HG02981 (cell line): ENCODE measurements around the gene RAB11B.
"Not testable (repeated sequence)": the region's sequence is repeated elsewhere in the genome, so short reads cannot be mapped to it uniquely, and the experiment has no call there.

Experiments
- ATAC-seq: cut with Tn5 transposase; IDR thresholded peaks from one replicate; pipeline ENCODE4 v1.9.1; 2021; ENCODE audit warnings: mild to moderate bottlenecking, moderate library complexity; ENCODE audit not compliant: unreplicated experiment

The RAB11B gene

DNA sequence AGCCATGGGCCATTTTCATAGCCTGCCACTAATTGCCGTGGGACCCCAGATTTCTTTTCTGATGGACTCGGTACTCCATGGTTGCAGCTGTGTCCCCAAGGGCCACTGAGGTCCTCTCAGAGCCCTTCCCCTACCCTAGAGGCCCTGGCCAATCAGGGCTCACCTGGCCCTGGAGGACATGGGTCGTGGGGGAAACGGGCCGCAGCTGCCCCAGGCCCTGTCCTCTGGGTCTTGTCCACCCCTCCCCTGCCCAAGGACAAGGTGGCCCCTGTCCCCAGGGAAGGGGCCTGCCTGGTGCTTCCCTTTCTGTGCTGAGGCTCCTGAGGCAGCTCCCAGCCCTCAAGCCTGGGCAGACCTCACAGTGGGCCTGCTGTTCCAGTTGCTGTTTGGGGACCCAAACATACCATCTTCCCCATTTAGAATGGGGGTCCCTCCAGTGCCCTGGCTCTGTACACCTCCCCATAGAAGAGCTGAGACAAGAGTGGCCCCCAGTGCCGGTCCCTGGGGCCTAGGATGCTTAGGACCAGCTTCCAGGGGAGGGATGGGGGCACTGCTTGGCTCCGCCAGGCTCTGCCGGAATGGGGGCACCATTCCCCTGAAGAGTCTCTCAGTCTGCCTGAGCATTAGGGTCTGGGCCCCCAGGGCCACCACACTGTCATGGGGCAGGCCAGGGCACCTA is 3.2 kb downstream of the RAB11B start:
- ATAC-seq = no peak

DNA sequence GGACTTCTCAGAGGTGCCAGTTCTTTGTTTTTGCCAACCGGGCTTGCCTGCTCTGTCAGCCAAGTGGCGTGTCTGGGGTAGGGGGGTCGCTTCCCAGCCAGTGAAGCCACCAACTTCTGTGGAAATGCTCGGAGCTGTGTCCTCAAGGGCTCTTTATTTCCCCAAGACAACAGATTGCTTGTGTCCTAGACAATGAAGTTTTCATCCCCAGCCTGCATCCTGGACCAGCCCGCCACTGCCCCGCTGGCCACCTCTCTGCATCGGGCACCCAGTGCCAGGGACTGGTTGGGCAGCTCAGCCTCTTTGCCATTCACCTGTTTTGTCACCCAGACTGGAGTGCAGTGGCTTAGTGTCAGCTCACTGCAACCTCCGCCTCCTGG is 3.7 kb downstream of the RAB11B start:
- no peak for ATAC-seq

DNA sequence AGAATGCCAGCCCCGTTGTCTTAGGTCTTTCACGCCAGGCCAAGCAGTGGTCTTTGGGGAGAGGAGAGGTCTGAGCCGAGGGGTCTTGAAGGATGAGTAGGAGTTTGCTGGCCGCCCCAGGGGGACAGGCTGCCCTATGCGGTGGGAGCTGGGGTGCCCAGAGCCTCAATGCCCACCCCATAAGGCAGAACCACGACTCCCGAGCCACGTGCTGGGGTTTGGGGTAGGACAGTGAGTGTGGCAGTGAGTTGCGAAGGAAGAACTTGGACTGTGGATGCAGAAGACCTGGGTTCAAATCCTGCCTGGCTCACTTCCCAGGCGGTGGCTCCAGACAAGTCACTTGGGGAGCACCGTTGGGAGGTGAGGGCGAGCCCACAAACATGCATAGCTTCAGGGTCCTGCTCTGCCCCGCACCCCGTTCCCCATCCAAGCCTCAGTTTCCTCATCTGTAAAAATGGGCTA is 5.5 kb downstream of the RAB11B start:
- no peak for ATAC-seq

DNA sequence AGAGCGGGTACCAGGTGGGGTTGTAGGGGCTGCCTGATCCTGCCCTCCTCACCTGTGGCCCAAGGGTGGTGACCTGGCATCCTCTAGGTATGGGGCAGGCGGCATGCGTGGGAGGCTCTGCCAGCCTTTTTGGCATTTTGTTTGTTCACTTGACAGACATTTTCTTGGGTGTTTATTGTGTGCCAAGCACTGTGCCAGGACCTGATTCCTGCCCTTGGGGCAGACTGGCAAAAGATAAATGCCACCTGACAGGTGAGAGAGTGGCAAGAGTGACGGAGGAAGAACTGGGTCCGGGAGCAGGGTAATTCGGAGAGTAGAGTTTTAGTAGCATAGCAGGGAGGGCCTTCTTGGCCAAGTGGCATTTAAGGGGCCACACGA is 6.0 kb downstream of the RAB11B start:
- ATAC-seq = no peak

DNA sequence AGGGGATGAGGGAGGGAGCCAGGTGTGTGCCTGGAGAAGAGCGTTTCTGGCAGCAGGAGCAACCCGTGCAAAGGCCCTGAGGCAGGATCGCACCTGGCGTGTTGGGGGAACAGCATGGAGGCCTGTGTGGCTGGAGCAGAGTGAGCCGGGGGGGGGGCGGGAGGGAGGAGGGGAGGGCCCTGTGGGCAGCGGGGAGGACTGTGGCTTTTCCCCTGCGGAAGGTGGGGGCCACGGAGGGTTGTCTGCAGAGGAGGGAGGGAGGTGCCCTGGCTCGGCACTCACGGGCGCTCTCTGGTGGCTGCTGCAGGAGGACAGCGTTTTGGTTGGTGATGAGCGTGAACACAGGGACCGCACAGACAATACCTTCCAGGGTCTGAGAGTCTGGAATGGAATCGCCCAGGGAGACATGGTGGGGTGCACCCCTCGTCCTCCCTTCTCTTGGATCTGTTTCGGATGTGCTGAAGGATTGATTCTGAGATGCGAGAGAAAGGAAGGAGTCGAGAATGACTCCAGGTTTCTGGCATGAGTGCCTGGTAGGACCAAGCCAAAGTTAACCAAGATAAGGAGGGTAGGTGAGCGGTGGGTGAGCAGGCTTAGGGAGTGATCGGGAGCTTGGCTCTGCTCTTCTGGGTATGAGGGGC is 6.5 kb downstream of the RAB11B start:
- ATAC-seq = peak; percentile 51

DNA sequence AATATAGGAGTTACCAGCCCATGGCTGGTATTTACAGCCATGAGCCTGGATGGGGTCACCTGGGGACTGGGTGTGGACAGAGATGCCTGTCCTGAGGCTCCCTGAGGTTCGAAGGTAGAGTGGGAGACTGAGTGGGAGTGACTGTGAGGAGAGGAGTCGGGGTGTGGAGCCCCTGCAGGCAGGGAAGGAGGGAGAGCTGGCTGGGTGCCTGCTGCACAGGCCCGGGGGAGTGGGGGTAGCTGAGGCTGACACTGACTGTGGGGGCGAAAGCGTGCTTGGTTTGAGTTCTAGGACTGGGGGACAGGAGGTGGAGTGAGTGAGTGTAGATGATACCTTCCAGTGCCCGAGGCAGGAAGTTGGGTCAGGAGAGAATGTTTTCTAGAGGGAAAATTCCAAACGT is 7.1 kb downstream of the RAB11B start:
- ATAC-seq = no peak

DNA sequence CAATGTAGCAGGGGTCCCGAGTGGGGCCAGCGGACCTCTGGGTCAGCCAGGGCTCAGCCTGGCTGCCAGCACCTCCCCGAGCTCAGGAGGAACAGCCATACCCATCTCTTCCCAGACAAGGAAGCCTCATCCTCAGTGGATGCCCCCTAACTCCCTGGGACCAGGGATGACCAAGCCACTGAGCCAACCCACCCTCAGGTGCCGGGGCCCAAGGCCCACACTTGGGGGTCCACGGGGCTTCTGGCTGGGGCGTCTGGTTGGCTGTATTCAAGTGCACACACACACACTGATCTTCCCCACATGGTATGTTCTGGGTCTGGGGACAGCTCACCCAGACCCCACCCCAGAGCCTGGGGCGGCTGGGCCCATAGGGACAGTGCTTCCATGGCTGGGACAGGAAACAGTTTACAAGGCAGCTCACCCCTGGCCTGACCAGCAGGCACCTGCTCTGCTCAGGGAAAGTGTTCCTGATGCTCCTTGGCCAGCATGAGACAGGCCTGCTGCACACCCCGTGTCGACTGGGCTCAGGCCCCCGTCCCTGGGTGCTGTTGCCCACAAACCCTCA is 7.7 kb downstream of the RAB11B start:
- no peak for ATAC-seq

GRCh38 chr19:8398311-8398771 is 8.2 kb downstream of the RAB11B start:
- no peak for ATAC-seq

GRCh38 chr19:8399681-8400188 is 9.6 kb downstream of the RAB11B start:
- ATAC-seq = no peak

DNA sequence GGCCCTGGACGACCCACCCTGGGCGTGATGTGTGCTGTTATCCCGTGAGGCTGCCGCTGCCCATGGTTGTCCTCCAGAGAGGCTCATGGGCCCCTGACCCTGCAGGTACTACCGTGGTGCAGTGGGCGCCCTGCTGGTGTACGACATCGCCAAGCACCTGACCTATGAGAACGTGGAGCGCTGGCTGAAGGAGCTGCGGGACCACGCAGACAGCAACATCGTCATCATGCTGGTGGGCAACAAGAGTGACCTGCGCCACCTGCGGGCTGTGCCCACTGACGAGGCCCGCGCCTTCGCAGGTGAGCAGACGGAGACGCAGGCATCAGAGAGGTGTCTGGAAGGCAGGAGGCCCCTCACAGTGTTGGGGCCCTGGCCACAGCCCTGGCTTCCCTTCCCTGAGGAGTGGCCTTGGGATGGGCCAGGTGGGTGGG is 11.8 kb downstream of the RAB11B start:
- no peak for ATAC-seq

- ATAC-seq = no peak
These were observed 13.1 kb downstream of the RAB11B start for GRCh38 chr19:8403098-8403819.

DNA sequence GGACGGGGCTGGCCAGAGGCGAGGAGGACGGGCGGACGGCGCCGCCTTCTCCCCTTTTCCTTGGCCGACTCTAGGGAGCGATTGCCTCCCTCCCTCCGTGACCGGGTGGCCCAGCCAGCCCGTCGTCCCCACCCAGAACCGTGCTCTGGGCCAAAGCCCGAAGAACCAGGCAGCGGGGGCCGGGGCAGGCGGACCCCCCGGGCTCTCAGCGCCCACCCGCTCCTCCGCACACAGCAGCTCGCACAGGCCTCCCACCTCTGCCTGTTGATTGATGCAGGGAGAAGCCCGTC is 13.6 kb downstream of the RAB11B start:
- ATAC-seq = no peak

DNA sequence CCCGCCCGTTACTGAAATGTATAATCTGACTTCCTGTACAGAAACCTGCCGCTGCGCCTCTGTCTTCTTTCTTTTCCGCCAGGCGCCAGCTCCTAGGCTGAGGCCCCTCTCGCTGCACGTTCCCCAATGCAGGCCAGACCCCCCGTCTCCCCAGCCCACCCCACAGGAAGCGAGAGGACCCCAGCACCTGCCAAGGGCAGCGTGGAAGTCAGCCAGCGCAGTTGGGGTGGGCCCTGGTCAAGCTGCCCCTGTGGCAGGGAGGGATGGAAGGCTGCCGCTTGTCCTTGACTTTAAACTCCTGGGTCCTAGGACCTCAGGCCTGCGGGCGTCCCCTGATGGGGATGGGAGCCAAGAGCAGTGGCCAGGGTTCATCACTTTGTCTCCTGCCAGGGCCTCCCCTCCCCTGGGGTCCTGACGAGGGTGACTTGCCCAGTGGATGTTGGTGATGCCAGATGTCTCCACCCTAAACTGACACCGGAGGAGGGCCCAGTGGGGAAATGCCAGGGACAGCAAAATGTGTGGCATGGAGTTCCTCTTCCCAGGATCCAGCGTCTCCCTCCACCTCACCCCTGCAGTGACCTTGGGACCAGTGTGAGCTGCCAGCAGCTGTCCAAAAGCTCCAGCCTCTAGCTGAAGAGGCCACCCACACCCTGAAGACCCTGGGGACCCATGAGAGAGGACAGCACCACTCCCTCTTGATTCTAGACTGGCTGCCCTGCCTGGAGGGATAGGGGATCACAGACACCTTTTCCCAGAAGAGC is 14.4 kb downstream of the RAB11B start:
- no peak for ATAC-seq

- not testable (repeated sequence) for ATAC-seq
These were observed 20.6 kb downstream of the RAB11B start for GRCh38 chr19:8410718-8411117.

GRCh38 chr19:8412783-8413628 is 22.8 kb downstream of the RAB11B start, which contains the start of gene MARCHF2:
Gene MARCHF2 (plus strand): TSS chr19:8413305. CDS start chr19:8421841, 8,536 bp downstream.
- ATAC-seq = peak; percentile 99

DNA sequence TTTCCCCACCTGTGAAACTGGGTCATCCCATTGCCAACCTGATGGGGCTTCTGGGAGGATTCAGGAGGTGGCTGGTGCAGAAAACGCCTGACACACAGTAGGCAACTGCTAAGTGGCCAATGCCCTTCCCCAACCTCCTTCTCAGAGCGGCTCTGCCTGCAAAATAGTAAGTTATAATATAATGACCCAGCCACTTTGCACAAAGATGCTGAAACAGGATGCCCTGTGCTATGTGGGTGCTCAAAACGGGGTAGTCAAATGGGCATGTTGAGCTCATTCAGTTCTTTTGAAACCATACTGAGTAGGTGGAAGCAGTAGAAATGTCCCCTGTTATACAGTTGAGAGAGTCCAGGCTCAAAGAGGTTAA is 23.5 kb downstream of the RAB11B start:
- no peak for ATAC-seq

GRCh38 chr19:8416796-8417195 is 26.6 kb downstream of the RAB11B start:
- ATAC-seq = no peak

- no peak for ATAC-seq
These were observed 31.6 kb downstream of the RAB11B start for GRCh38 chr19:8421484-8422461.

DNA sequence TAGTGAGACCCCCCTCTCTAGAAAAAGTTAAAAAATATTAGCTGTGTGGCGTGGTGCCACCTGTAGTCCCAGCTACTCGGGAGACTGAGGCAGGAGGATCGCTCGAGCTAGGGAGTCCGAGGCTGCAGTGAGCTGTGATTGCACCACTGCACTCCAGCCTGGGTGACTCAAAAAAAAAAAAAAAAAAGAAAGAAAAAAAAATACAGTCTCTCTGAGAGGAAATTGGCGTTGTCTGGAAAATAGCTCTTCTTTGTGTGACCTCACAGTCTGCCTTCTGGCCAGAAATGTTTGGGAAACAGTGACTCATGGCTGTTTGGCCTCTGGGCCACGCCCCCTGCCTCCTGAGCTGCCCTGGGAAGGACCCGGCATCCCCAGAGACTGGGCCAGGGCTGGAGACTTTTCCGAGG is 33.7 kb downstream of the RAB11B start:
- ATAC-seq = no peak
